Measurements from ENCODE around the gene TCFL5. TPM values are rescaled to one million over a fixed set of nuclear protein-coding genes. Genes with fewer than 3 reads are reported as not detected.

Gene TCFL5
- total and polyA plus RNA-seq, 10 of the 15 experiments (the other 5 are each of a cell fraction or from before 2014, with no cell fraction given), result 0.48 to 8.1 (median 3.8) TPM

DNA sequence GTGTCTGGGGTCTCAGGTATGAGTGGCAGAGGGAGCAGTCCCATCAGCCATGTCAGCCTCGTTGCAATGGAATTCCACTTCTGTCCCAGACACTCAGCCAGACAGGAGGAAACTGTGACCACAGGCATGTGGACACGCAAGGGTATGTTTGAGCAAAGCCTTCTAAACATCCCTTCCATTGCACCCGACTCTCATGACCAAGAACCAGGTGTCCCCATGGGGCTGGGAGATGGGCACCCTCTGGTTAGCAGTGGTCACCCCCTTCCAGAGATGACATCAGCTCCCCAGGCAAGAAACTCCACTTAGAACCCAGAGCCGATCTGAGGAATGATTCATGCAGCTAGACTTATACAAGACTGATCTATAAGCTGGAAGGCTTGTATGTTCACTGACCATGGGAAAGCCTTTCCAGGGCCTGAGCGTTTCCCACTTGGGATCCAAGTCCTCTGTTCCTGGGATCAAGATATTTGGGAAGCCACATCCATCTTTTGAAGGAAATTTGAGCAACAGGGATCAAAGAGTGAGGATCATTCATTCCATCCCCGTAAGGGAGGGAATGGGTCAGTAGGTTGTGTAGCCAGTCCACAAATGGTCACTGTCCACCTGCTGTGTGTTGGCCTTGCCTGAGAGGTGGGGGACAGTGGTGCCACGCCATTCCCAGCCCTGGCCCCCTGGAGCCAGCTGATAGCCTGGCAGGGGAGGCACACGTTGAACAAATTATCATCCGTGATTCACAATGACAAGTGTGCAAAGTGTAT lies 69.3 kb downstream of the TCFL5 start:
- Histone ChIP-seq H3K9me3 (replicated peaks; ENCODE audit: control insufficient read depth, insufficient read depth, low read length) (no peaks in the 10 kb centered on the region; the same call in 2 of the 3 replicates), H3K4me1 (ENCODE audit: control insufficient read depth, insufficient read depth, low read length) (peaks cover 18% of the 10 kb centered on the region), H4K20me1 (ENCODE audit: control insufficient read depth, insufficient read depth) (no peaks in the 10 kb centered on the region), H3K27ac (ENCODE audit: control insufficient read depth, insufficient read depth) (no peak overlapping the region), H3K4me2 (ENCODE audit: control insufficient read depth, insufficient read depth) (no peak overlapping the region), H3K79me2 (ENCODE audit: control insufficient read depth, insufficient read depth, low read length) (peaks cover 5% of the 10 kb centered on the region), H3K9ac (ENCODE audit: control insufficient read depth, insufficient read depth, low read length) (no peak overlapping the region), H3K4me3 (no peak overlapping the region), H2AFZ (ENCODE audit: control insufficient read depth, low read depth, low read length) (no peak overlapping the region), H3K27me3 (replicated peaks in 1 of 2; ENCODE audit: control insufficient read depth in 2 of 2, insufficient read depth in 2 of 2, low read length in 1 of 2) (peaks cover 0 to 1% of the 10 kb centered on the region in 2 experiments; a peak in 2 of 4 replicates), H3K36me3 (ENCODE audit: control insufficient read depth in 2 of 2, insufficient read depth in 2 of 2, low read length in 1 of 2) (no peaks in the 10 kb centered on the region)
- SMC1A ChIA-PET (ENCODE audit: uncharacterized antibody, unreplicated experiment), result interaction anchor here (0.9 to 2.0 kb wide), 6 partner anchors 15 to 291 kb away, joined by 3 to 5 read pairs (median 3); no protein-coding TSS in a partner anchor
- no peak for DNase-seq (ENCODE audit: low read depth, low spot score)
- RAD21 ChIA-PET (ENCODE audit: unreplicated experiment), result interaction anchor here (0.7 to 2.1 kb wide), 8 partner anchors 15 to 383 kb away, joined by 3 to 10 read pairs (median 6); no protein-coding TSS in a partner anchor
- intact Hi-C loops (cut with micrococcal nuclease; ENCODE audit: unreplicated experiment), result loop anchor here (5.0 kb wide), 2 partner anchors 385 to 490 kb away; partner anchors contain the start of genes ADRM1 and CABLES2
- ATAC-seq, result no peak
- CTCF ChIA-PET, result interaction anchor here (0.6 to 2.7 kb wide), 18 partner anchors 10 to 967 kb away, joined by 3 to 24 read pairs (median 6); no protein-coding TSS in a partner anchor
- in situ Hi-C loops (cut with MboI), result loop anchor here (5.0 to 10.0 kb wide), 3 partner anchors 138 to 290 kb away; no protein-coding TSS in a partner anchor
- FAIRE-seq, result no peak
- BruUV-seq (replicated peaks), result no TSS peak
- TF ChIP-seq EED (IDR thresholded peaks at IDR 0.05; ENCODE audit: low read depth) (no peak), CHD1 (IDR thresholded peaks at IDR 0.05; ENCODE audit: low read depth, low read length) (no peak)
- POLR2A ChIA-PET, result interaction anchor here (1.5 kb wide), 1 partner anchor 292 kb away, joined by 5 read pairs; no protein-coding TSS in a partner anchor
- 26% methylated on average over 9 of the region's 9 CpGs for WGBS (ENCODE audit: insufficient coverage, insufficient replicate concordance, low lambda C conversion rate, missing lambda C conversion rate)
